Gastrocnemius medialis (tissue), 4 donors: Measurements from ENCODE around the gene RPL28. TPM values are rescaled to one million over a fixed set of nuclear protein-coding genes. Genes with fewer than 3 reads are reported as not detected.
"Not testable (repeated sequence)": the region's sequence is repeated elsewhere in the genome, so short reads cannot be mapped to it uniquely, and the experiment has no call there.

ENCODE experiments used
- ATAC-seq, 2 donors: fragments of 150-250 bp; one replicate each; pipeline ENCODE4 v1.9.1; 2016
- DNase-seq, 2 donors: peaks; one replicate each; pipeline ENCODE4 v3.0.0-alpha.2; 2019
- H3K27ac ChIP-seq, 4 donors: fragments of 200-600 bp; sonication (generic); 1 replicate in 1 of 4; 2 replicates in 3 of 4; pipeline ENCODE4 v1.5.1; 2016 to 2018; ENCODE audit warnings: mild to moderate bottlenecking in 2 of 4, moderate library complexity in 1 of 4
- H3K27me3 ChIP-seq, 3 donors: fragments of 200-600 bp; sonication (generic) in 2 of 3; 1 replicate in 1 of 3; 2 replicates in 2 of 3; pipeline versions ENCODE4 v1.5.1 to v1.6.0; 2016 to 2019; ENCODE audit warnings: mild to moderate bottlenecking in 1 of 3, moderate library complexity in 1 of 3
- H3K36me3 ChIP-seq, 2 donors: fragments of 200-600 bp; sonication (generic) in 1 of 2; one replicate each; pipeline ENCODE4 v1.5.1; 2017 to 2018
- H3K4me1 ChIP-seq, 2 donors: fragments of 200-600 bp; sonication (generic) in 1 of 2; one replicate each; pipeline ENCODE4 v1.5.1; 2016 to 2017; ENCODE audit warnings: mild to moderate bottlenecking in 2 of 2
- H3K4me3 ChIP-seq, 4 donors: fragments of 200-600 bp; sonication (generic) in 3 of 4; 1 replicate in 1 of 4; 2 replicates in 3 of 4; pipeline ENCODE4 v1.5.1; 2016 to 2019; ENCODE audit warnings: mild to moderate bottlenecking in 2 of 4
- H3K9me3 ChIP-seq, 3 donors: fragments of 200-600 bp; sonication (generic) in 2 of 3; 1 replicate in 1 of 3; 2 replicates in 2 of 3; pipeline ENCODE4 v1.5.1; 2016 to 2019
- POLR2A ChIP-seq, 2 donors: fragments of 450-650 bp; IDR thresholded peaks; one replicate each; pipeline ENCODE4 v1.6.1; 2017; ENCODE audit warnings: antibody characterized with exemption in 2 of 2, mild to moderate bottlenecking in 2 of 2, moderate library complexity in 2 of 2
- in situ Hi-C, 4 donors: fragments of 200-750 bp; cut with MboI; loops; one replicate each; pipeline versions ENCODE4 v1.15.0 to v1.8.0; 2017; ENCODE audit warnings: low sequenced_read_pairs in 4 of 4
- intact Hi-C: fragments of 100-400 bp; cut with DNase I; formaldehyde crosslinking; loops from one replicate; pipeline ENCODE4 v1.15.1; 2023; ENCODE audit warnings: low total_unique reads
- total RNA-seq, 4 donors: library from RNA; depleted of rRNA; stranded (reverse); fragments of >200 nt; gene quantifications; one replicate each; pipeline versions ENCODE4 v1.1.0 to v1.2.3, GENCODE V29; 2016
- TF ChIP-seq, protein P1 (sequence below), 5 experiments: fragments of 450-650 bp in 3 of 5; fragments of 200-600 bp in 2 of 5; sonication (generic) in 2 of 5; IDR thresholded peaks in 4 of 5; conservative IDR thresholded peaks in 1 of 5; 1 replicate in 4 of 5; 2 replicates in 1 of 5; pipeline ENCODE4 v1.5.1; 2016 to 2019; ENCODE audit warnings: antibody characterized with exemption in 5 of 5, mild to moderate bottlenecking in 3 of 5, moderate library complexity in 3 of 5

Gene RPL28
- total RNA-seq, 4 donors from 2014 or later, result 123 to 278 (median 206) TPM

DNA sequence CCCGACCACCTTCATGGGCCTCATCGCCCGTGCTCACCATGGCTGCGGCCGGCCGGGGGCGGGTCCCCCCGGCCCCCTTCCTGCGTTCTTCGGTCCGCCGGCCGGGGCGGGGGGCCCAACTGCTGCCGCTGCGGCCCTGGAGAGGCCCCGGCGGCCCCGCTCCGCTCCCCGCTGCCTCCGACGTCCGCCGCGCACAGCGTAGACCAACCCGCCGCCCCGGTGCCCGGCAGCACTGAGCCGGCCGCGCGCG is 21.7 kb downstream of the RPL28 start, which contains the start of gene UBE2S:
TSS of gene UBE2S (minus strand) at position 239 of the 250 bp plus-strand sequence. CDS start at position 40, 199 bp downstream.
- H3K4me1 ChIP-seq, result peaks cover 0 to 15% of the 10 kb centered on the region in 2 donors
- not testable (repeated sequence) for H3K36me3 ChIP-seq, DNase-seq, H3K27me3 ChIP-seq, H3K9me3 ChIP-seq
- intact Hi-C loops, result loop anchor here (2.0 to 5.0 kb wide), 3 partner anchors 23 to 215 kb away; partner anchors contain the start of genes C19orf85, ISOC2, RPL28 and TMEM238
- peak within 1 kb of the TSS; percentile 68 to 85 (median 70) for H3K4me3 ChIP-seq
- in situ Hi-C loops, result loop anchor here in 1 of 4 donors (25.0 kb wide), 2 partner anchors 120 to 270 kb away; partner anchors contain the start of genes BRSK1, HSPBP1 and TNNT1
- peak in 1 of 2 donors; percentile 1 for ATAC-seq
- H3K27ac ChIP-seq, result peak within 1 kb of the TSS; percentile 91 to 97 (median 93)
- peak; percentile 81 to 98 for TF ChIP-seq POLR2A (IDR thresholded peaks at IDR 0.05)

DNA sequence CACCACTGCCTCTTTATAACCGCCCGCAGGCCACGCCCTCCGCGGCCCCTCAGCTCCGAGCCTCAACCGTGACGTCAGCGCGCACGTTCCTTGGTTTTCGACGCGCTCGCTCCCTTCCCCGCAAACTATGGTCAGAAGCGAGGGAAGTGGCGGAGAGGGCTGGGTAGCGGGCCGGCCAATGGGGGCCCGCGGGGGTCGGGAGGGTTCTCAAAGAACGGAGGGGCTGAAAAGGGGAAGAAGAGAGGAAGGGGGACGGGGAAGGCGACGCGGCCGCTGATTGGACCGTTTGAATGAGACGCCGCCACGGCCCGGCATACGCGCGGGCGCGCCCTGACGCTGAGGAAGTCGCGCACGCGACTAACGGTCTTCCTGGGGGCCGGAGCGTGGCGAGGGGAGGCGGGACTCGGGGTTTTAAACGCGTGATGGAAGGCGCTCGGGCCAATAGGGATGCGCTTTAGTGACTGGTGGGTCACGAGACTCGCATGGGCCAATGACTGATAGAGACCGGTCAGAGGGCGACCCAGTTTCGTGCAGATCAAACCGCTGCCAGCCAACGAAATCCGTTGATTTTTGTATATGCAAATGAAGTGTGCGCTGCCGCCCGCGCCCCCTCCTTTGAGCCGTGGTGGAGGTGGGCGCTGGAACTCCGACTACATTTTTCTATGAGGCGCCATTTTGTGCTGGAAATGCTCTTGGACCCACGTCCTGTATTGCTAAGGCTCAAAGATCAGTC is 22.2 kb downstream of the RPL28 start:
- in situ Hi-C loops, result loop anchor here in 1 of 4 donors (25.0 kb wide), 2 partner anchors 121 to 271 kb away; partner anchors contain the start of genes BRSK1, HSPBP1 and TNNT1
- intact Hi-C loops, result loop anchor here (1.0 to 5.0 kb wide), 4 partner anchors 23 to 214 kb away; partner anchors contain the start of genes C19orf85, ISOC2, KMT5C and RPL28
- Histone ChIP-seq H3K4me1 (peaks cover 0 to 15% of the 10 kb centered on the region in 2 donors), H3K27me3 (no peaks in the 10 kb centered on the region), H3K4me3 (peak overlapping the region; percentile 68 to 85 (median 70)), H3K27ac (peak overlapping the region; percentile 91 to 97 (median 93)), H3K36me3 (peaks cover 0 to 4% of the 10 kb centered on the region in 2 donors), H3K9me3 (no peaks in the 10 kb centered on the region)
- TF ChIP-seq POLR2A (IDR thresholded peaks at IDR 0.05), result no peak
- TF ChIP-seq, protein P1, sequence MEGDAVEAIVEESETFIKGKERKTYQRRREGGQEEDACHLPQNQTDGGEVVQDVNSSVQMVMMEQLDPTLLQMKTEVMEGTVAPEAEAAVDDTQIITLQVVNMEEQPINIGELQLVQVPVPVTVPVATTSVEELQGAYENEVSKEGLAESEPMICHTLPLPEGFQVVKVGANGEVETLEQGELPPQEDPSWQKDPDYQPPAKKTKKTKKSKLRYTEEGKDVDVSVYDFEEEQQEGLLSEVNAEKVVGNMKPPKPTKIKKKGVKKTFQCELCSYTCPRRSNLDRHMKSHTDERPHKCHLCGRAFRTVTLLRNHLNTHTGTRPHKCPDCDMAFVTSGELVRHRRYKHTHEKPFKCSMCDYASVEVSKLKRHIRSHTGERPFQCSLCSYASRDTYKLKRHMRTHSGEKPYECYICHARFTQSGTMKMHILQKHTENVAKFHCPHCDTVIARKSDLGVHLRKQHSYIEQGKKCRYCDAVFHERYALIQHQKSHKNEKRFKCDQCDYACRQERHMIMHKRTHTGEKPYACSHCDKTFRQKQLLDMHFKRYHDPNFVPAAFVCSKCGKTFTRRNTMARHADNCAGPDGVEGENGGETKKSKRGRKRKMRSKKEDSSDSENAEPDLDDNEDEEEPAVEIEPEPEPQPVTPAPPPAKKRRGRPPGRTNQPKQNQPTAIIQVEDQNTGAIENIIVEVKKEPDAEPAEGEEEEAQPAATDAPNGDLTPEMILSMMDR (IDR thresholded peaks at IDR 0.05 in 4 of 5, conservative IDR thresholded peaks at IDR 0.05 in 1 of 5), result no peak
- DNase-seq (peak; percentile 96 to 97), ATAC-seq (peak; percentile 96 to 98)

DNA sequence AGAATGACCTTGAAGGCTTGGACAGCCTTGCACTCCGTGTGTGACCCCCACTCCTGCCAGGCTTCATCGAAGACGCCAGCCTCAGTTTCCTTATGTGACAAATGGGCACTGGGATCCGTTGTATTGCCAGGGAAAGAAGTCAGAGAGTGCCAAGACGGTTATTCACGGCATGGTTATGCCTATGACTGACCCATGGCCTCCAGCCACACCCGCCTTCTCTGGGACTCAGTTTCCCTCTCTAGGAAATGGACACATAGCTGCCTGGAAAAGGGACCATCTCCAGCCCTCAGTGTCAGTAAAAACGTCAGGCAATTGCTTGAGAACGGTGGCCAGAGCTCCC is 22.8 kb downstream of the RPL28 start:
- H3K9me3 ChIP-seq, result no peaks in the 10 kb centered on the region
- peak overlapping the region; percentile 68 to 85 (median 70) for H3K4me3 ChIP-seq
- intact Hi-C loops (loop anchor here (1.0 to 5.0 kb wide), 3 partner anchors 54 to 214 kb away; partner anchors contain the start of genes C19orf85, ISOC2, KMT5C and ZNF784), in situ Hi-C loops (loop anchor here in 1 of 4 donors (25.0 kb wide), 2 partner anchors 121 to 271 kb away; partner anchors contain the start of genes BRSK1, HSPBP1 and TNNT1)
- no peaks in the 10 kb centered on the region for H3K27me3 ChIP-seq
- peaks cover 0 to 15% of the 10 kb centered on the region in 2 donors for H3K4me1 ChIP-seq
- H3K36me3 ChIP-seq, result no peaks in the 10 kb centered on the region
- TF ChIP-seq, protein P1 (IDR thresholded peaks at IDR 0.05 in 4 of 5, conservative IDR thresholded peaks at IDR 0.05 in 1 of 5), result no peak
- no peak for TF ChIP-seq POLR2A (IDR thresholded peaks at IDR 0.05)
- DNase-seq, result no peak
- no peak for ATAC-seq
- H3K27ac ChIP-seq, result peak overlapping the region; percentile 91 to 97 (median 93)

DNA sequence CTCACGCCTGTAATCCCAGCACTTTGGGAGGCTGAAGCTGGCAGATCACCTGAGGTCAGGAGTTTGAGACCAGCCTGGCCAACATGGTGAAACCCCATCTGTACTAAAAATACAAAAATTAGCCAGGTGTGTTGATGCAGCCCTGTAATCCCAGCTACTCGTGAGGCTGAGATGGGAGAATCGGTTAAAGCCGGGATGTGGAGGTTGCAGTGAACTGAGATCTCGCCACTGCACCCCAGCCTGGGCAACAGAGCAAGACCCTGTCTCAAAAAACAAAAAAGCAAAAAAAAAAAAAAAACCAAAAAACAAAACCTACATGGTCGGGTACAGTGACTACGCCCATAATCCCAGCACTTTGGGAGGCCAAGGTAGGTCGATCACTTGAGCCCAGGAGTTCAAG is 23.4 kb downstream of the RPL28 start:
- H3K4me3 ChIP-seq, ATAC-seq, H3K9me3 ChIP-seq, H3K27ac ChIP-seq, DNase-seq, H3K36me3 ChIP-seq, H3K27me3 ChIP-seq: not testable (repeated sequence)
- intact Hi-C loops, result loop anchor here (5.0 kb wide), 2 partner anchors 53 to 213 kb away; partner anchors contain the start of genes C19orf85, ISOC2 and ZNF784
- peaks cover 0 to 15% of the 10 kb centered on the region in 2 donors for H3K4me1 ChIP-seq
- in situ Hi-C loops, result loop anchor here in 1 of 4 donors (25.0 kb wide), 2 partner anchors 122 to 272 kb away; partner anchors contain the start of genes BRSK1, HSPBP1 and TNNT1

GRCh38 chr19:55410168-55410567 is 24.4 kb downstream of the RPL28 start:
- no peak for ATAC-seq
- H3K4me3 ChIP-seq, result no peak overlapping the region
- DNase-seq, result no peak
- no peak for TF ChIP-seq POLR2A (IDR thresholded peaks at IDR 0.05)
- TF ChIP-seq, protein P1 (IDR thresholded peaks at IDR 0.05 in 4 of 5, conservative IDR thresholded peaks at IDR 0.05 in 1 of 5), result no peak
- peaks cover 0 to 15% of the 10 kb centered on the region in 2 donors for H3K4me1 ChIP-seq
- H3K27ac ChIP-seq, result no peak overlapping the region
- in situ Hi-C loops (loop anchor here in 1 of 4 donors (25.0 kb wide), 2 partner anchors 123 to 273 kb away; partner anchors contain the start of genes BRSK1, HSPBP1 and TNNT1), intact Hi-C loops (no loop called here)
- no peaks in the 10 kb centered on the region for H3K36me3 ChIP-seq
- no peaks in the 10 kb centered on the region for H3K9me3 ChIP-seq
- no peaks in the 10 kb centered on the region for H3K27me3 ChIP-seq
